ENCODE measurements around the gene ALDH3A2. TPM values are rescaled to one million over a fixed set of nuclear protein-coding genes. Genes with fewer than 3 reads are reported as not detected.

Gene ALDH3A2
- total RNA-seq, 1 experiment from 2014 or later: 97.3 TPM

DNA sequence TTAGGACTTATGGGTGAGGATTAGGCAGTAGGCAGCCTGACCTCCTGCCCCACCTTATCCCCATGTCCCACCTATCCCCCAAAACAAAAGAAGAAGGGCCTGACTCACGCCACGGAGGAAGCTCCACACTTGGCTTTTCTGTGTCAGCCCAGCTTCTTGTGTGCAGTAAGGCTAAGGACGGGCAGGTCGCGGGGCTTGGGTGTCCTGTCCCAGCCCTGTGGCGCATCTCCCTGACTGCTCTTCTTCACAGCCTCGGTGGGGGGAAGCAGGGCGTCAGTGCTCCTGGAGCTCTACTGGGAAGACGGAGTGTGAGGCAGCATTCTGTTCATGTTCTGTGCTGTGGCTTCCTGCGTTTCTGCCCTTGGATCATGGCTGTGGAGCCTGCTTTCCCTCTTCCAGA lies 34.6 kb upstream of the ALDH3A2 start:
- ChIA-PET CTCF (no interaction called here), POLR2A (ENCODE audit: low non-redundant PET) (no interaction called here)
- no TSS peak for BruUV-seq (replicated peaks)

GRCh38 chr17:19614900-19615299 lies 33.7 kb upstream of the ALDH3A2 start:
- Histone ChIP-seq H3K36me3 (ENCODE audit: insufficient read depth, low read length, poor library complexity, severe bottlenecking) (no peaks in the 10 kb centered on the region), H3K27me3 (replicated peaks; ENCODE audit: insufficient read depth, low read depth, low read length, poor library complexity) (no peaks in the 10 kb centered on the region), H3K9me3 (ENCODE audit: low read depth, low read length, poor library complexity, severe bottlenecking) (peaks cover 24% of the 10 kb centered on the region), H3K4me3 (ENCODE audit: low read depth, low read length, poor library complexity, severe bottlenecking) (no peak overlapping the region), H3K27ac (ENCODE audit: low read depth, low read length, poor library complexity, severe bottlenecking) (no peak overlapping the region), H3K4me1 (ENCODE audit: insufficient read depth, low read length, poor library complexity, severe bottlenecking) (no peaks in the 10 kb centered on the region)
- DNase-seq (ENCODE audit: low spot score): no peak
- ChIA-PET POLR2A (ENCODE audit: low non-redundant PET) (no interaction called here), CTCF (no interaction called here)
- intact Hi-C loops (cut with micrococcal nuclease; ENCODE audit: unreplicated experiment): no loop called here
- TF ChIP-seq EZH2 (IDR thresholded peaks at IDR 0.05; ENCODE audit: borderline replicate concordance, low read depth, low read length, poor library complexity, severe bottlenecking): no peak
- TF ChIP-seq CTCF (conservative IDR thresholded peaks at IDR 0.05; ENCODE audit: low read depth, low read length): no peak
- BruUV-seq (replicated peaks): no TSS peak

More for the DNA sequence above, 34.6 kb upstream of the ALDH3A2 start:
- no peaks in the 10 kb centered on the region for H3K36me3 ChIP-seq (ENCODE audit: insufficient read depth, low read length, poor library complexity, severe bottlenecking)
- peaks cover 15% of the 10 kb centered on the region for H3K9me3 ChIP-seq (ENCODE audit: low read depth, low read length, poor library complexity, severe bottlenecking)
- intact Hi-C loops (cut with micrococcal nuclease; ENCODE audit: unreplicated experiment): no loop called here
- H3K27ac ChIP-seq (ENCODE audit: low read depth, low read length, poor library complexity, severe bottlenecking): no peak overlapping the region
- H3K4me1 ChIP-seq (ENCODE audit: insufficient read depth, low read length, poor library complexity, severe bottlenecking): no peaks in the 10 kb centered on the region
- no peak overlapping the region for H3K4me3 ChIP-seq (ENCODE audit: low read depth, low read length, poor library complexity, severe bottlenecking)
- no peaks in the 10 kb centered on the region for H3K27me3 ChIP-seq (replicated peaks; ENCODE audit: insufficient read depth, low read depth, low read length, poor library complexity)
- no peak for DNase-seq (ENCODE audit: low spot score)
- TF ChIP-seq EZH2 (IDR thresholded peaks at IDR 0.05; ENCODE audit: borderline replicate concordance, low read depth, low read length, poor library complexity, severe bottlenecking) (no peak), CTCF (conservative IDR thresholded peaks at IDR 0.05; ENCODE audit: low read depth, low read length) (no peak)

GRCh38 chr17:19618015-19618414 lies 30.5 kb upstream of the ALDH3A2 start:
- Histone ChIP-seq H3K27me3 (replicated peaks; ENCODE audit: insufficient read depth, low read depth, low read length, poor library complexity) (no peaks in the 10 kb centered on the region), H3K4me1 (ENCODE audit: insufficient read depth, low read length, poor library complexity, severe bottlenecking) (no peaks in the 10 kb centered on the region), H3K4me3 (ENCODE audit: low read depth, low read length, poor library complexity, severe bottlenecking) (no peak overlapping the region), H3K9me3 (ENCODE audit: low read depth, low read length, poor library complexity, severe bottlenecking) (peaks cover 27% of the 10 kb centered on the region), H3K27ac (ENCODE audit: low read depth, low read length, poor library complexity, severe bottlenecking) (no peak overlapping the region), H3K36me3 (ENCODE audit: insufficient read depth, low read length, poor library complexity, severe bottlenecking) (no peaks in the 10 kb centered on the region)
- POLR2A ChIA-PET (ENCODE audit: low non-redundant PET): no interaction called here
- BruUV-seq (replicated peaks): no TSS peak
- DNase-seq (ENCODE audit: low spot score): no peak
- intact Hi-C loops (cut with micrococcal nuclease; ENCODE audit: unreplicated experiment): no loop called here
- CTCF ChIA-PET: no interaction called here
- TF ChIP-seq CTCF (conservative IDR thresholded peaks at IDR 0.05; ENCODE audit: low read depth, low read length): no peak
- no peak for TF ChIP-seq EZH2 (IDR thresholded peaks at IDR 0.05; ENCODE audit: borderline replicate concordance, low read depth, low read length, poor library complexity, severe bottlenecking)
